Measurements from ENCODE around the gene SHC3.

The SHC3 gene

DNA sequence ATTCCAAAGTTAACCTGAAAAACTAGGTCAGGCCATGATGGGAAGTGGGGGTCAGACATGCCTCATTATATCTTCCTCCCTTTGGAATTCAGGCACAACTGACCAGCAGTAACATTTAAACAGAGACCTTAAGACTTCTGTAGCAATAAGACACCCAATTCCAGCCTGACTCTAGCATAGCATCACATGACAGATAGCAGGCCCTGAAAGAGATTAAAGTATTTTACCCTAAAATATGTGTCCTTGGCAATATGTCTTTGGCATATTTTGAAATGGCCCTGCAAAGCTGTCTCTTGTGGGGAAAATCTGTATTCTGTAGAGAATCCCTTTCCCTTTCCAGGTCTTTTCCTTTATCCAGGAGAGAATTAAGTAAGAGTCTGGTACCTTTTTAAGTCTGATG is 153.1 kb downstream of the SHC3 start:
- TF ChIP-seq, protein P1, sequence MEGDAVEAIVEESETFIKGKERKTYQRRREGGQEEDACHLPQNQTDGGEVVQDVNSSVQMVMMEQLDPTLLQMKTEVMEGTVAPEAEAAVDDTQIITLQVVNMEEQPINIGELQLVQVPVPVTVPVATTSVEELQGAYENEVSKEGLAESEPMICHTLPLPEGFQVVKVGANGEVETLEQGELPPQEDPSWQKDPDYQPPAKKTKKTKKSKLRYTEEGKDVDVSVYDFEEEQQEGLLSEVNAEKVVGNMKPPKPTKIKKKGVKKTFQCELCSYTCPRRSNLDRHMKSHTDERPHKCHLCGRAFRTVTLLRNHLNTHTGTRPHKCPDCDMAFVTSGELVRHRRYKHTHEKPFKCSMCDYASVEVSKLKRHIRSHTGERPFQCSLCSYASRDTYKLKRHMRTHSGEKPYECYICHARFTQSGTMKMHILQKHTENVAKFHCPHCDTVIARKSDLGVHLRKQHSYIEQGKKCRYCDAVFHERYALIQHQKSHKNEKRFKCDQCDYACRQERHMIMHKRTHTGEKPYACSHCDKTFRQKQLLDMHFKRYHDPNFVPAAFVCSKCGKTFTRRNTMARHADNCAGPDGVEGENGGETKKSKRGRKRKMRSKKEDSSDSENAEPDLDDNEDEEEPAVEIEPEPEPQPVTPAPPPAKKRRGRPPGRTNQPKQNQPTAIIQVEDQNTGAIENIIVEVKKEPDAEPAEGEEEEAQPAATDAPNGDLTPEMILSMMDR (IDR thresholded peaks at IDR 0.05; ENCODE audit: extremely low read depth, insufficient read depth, missing control alignments), result no peak
- no peak for DNase-seq (ENCODE audit: low spot score)
- in situ Hi-C loops (cut with MboI; ENCODE audit: low pct_unique_long_range_greater_than_20kb, low sequenced_read_pairs, unreplicated experiment), result no loop called here

DNA sequence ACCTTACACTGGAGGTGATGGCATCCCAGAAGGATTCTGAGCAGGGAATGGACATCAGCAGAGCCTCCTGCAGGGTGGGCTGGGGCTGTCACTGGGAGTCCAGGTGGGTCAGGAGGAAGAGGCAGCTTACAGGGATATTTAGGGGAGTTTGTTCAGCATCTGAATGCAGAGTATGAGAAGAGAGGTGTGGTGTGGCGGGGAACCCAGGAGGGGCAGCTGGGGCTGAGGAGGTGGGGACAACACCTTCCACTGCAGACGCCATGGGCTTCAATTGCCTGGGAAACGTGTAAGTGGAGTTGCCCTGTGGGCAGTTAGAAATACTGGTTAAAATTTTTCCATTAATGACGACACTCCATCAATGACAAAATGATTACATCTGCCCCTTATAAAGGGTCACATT is 153.9 kb downstream of the SHC3 start:
- TF ChIP-seq, protein P1 (IDR thresholded peaks at IDR 0.05; ENCODE audit: extremely low read depth, insufficient read depth, missing control alignments), result no peak

DNA sequence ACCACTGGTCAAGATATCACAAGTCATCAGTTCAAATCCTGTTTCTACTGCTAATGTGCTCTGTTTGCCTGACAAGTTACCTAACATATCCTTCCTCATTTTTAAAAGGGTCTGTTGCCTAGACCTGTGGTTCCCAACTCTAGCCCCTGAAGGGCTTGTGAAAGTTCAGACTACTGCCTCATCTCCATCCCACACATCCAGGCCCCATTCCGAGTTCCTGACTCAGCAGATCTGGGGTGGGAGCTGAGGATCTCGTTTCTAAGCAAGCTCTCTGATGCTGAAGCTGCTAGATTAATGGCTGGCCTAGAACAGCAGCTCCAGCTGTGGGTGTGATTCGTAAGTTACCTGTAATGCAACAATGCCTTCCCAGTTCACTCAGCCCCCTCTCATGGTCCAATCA is 154.9 kb downstream of the SHC3 start:
- in situ Hi-C loops (cut with MboI; ENCODE audit: low pct_unique_long_range_greater_than_20kb, low sequenced_read_pairs, unreplicated experiment), result no loop called here
- TF ChIP-seq, protein P1 (IDR thresholded peaks at IDR 0.05; ENCODE audit: extremely low read depth, insufficient read depth, missing control alignments), result no peak

More for the DNA sequence above, 153.9 kb downstream of the SHC3 start:
- in situ Hi-C loops (cut with MboI; ENCODE audit: low pct_unique_long_range_greater_than_20kb, low sequenced_read_pairs, unreplicated experiment), result no loop called here
- DNase-seq (ENCODE audit: low spot score), result no peak

DNA sequence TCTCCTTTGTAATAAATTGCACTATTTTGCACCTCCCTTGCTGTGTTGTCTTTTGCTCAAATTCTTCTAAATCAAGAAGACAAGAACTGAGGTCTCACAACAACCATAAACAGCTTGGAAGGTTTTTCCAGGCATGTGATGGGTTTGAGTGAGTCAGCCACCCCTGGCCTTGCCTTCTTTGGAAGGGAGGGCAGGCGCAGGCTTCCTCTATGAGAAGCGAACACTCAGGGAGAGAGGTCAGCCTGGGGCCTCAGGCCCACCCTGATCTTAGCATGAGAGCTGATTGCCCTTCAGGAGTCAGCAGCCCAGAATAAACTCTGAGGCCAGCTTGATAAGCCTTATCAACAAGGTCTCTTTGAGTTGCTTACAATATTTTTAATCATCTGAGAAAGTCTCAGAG is 155.7 kb downstream of the SHC3 start:
- TF ChIP-seq, protein P1 (IDR thresholded peaks at IDR 0.05; ENCODE audit: extremely low read depth, insufficient read depth, missing control alignments), result no peak
- DNase-seq (ENCODE audit: low spot score), result no peak
- in situ Hi-C loops (cut with MboI; ENCODE audit: low pct_unique_long_range_greater_than_20kb, low sequenced_read_pairs, unreplicated experiment), result no loop called here

More for the DNA sequence above, 154.9 kb downstream of the SHC3 start:
- no peak for DNase-seq (ENCODE audit: low spot score)

- DNase-seq (ENCODE audit: low spot score), result no peak
- in situ Hi-C loops (cut with MboI; ENCODE audit: low pct_unique_long_range_greater_than_20kb, low sequenced_read_pairs, unreplicated experiment), result no loop called here
- TF ChIP-seq, protein P1 (IDR thresholded peaks at IDR 0.05; ENCODE audit: extremely low read depth, insufficient read depth, missing control alignments), result no peak
Measured at GRCh38 chr9:89022001-89022759, 156.4 kb downstream of the SHC3 start.

DNA sequence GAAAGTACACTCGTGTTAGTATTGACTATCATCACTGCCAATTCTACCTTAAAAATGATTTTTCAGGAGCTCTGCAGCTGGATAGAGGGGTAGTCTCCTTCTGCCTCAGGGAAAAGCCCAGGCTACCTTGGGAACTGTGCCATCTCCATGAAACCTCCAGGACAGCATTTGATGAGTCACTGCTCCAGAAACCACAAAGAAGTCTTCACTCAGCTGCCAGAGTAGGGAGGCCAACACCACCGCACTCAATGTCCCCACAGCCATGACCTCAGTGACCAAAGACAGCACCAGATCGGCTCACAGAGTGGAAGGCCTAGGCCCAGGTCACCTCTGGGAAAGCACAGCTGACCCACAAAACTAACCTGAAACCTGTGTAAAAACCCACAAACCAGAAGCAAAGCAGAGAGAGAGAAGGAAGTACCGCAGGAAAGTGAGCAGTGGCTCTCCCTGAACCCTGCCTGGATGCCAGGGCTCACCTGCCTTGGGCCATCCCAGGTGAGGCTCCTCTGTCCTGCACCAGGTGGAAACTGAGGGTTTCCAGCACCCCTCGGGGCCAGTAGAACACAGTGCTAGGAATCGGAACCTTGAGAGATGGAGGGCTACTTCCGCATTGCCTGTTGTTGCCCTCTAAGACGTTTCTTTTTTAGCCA is 157.3 kb downstream of the SHC3 start:
- DNase-seq (ENCODE audit: low spot score), result no peak
- in situ Hi-C loops (cut with MboI; ENCODE audit: low pct_unique_long_range_greater_than_20kb, low sequenced_read_pairs, unreplicated experiment), result no loop called here
- TF ChIP-seq, protein P1 (IDR thresholded peaks at IDR 0.05; ENCODE audit: extremely low read depth, insufficient read depth, missing control alignments), result no peak

Data from GM13977 (cell line).